AG10803 (cell line): ENCODE measurements around the gene SOX9.

Experiments used
- DNase-seq: peaks from one replicate; pipeline ENCODE4 v3.0.0; 2010; ENCODE audit warnings: low read depth
- H3K4me3 ChIP-seq: 2 replicates; pipeline ENCODE4 v1.5.1; 2011; ENCODE audit warnings: mild to moderate bottlenecking, low read length, control low read depth
- CTCF ChIP-seq: conservative IDR thresholded peaks from 2 replicates; pipeline ENCODE4 v1.5.1; 2011; ENCODE audit warnings: mild to moderate bottlenecking, low read length, control low read depth, inconsistent platforms

Gene SOX9

GRCh38 chr17:72122765-72123529 is 2.1 kb downstream of the SOX9 start:
- TF ChIP-seq CTCF = no peak
- peak overlapping the region; percentile 85 for H3K4me3 ChIP-seq
- peak; percentile 57 for DNase-seq

- H3K4me3 ChIP-seq = peak overlapping the region; percentile 85
- no peak for TF ChIP-seq CTCF
- DNase-seq = no peak
Measured at GRCh38 chr17:72123530-72124437, 3.0 kb downstream of the SOX9 start.

- TF ChIP-seq CTCF = no peak
- no peak overlapping the region for H3K4me3 ChIP-seq
- no peak for DNase-seq
Measured at GRCh38 chr17:72124438-72124775, 3.6 kb downstream of the SOX9 start.

GRCh38 chr17:72125226-72125651 is 4.4 kb downstream of the SOX9 start:
- no peak for DNase-seq
- no peak for TF ChIP-seq CTCF
- H3K4me3 ChIP-seq = no peak overlapping the region

- H3K4me3 ChIP-seq = no peak overlapping the region
- DNase-seq = no peak
- no peak for TF ChIP-seq CTCF
Measured at GRCh38 chr17:72125742-72126141, 4.9 kb downstream of the SOX9 start.

GRCh38 chr17:72126575-72127486 is 6.0 kb downstream of the SOX9 start:
- no peak for TF ChIP-seq CTCF
- H3K4me3 ChIP-seq = no peak overlapping the region
- DNase-seq = peak; percentile 78
